TTC549 (cell line): ENCODE measurements around the gene EHF.
"Not testable (repeated sequence)": the region's sequence is repeated elsewhere in the genome, so short reads cannot be mapped to it uniquely, and the experiment has no call there.

ENCODE experiments used
- FAIRE-seq: peaks from 2 replicates; lab custom pipeline; 2012; peaks lifted over from hg19 to GRCh38; lab: Jason Lieb, UNC

EHF gene

GRCh38 chr11:34620820-34621792 is at the start of gene EHF:
Gene EHF, plus strand, starts transcription at chr11:34621093. Its CDS starts 21,538 bp downstream, at chr11:34642631.
- FAIRE-seq, result no peak

- FAIRE-seq, result no peak
These were observed 47.4 kb upstream of the EHF start for GRCh38 chr11:34573537-34573936.

- FAIRE-seq, result no peak
These were observed 45.6 kb upstream of the EHF start for GRCh38 chr11:34575261-34575660.

- FAIRE-seq, result no peak
These were observed 45.2 kb upstream of the EHF start for GRCh38 chr11:34575671-34576070.

DNA sequence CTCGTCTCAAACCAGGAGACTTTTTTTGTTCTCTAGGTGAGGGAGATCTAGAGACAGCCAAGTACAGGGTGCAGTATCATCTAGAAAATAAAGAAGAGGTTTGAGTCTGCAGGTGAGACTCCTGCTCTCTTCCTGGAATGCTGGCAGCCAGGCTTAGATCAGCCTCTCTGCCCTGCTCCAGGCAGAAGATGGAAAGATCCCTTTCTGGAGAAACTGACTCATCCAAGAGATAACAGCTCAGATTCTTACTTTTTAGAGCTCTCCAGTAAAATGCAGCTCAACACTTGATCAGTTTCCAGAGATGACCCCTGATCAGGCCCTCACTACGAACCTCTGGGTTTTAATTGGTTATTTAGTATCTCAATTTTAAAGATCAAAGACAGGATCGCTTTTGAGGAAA is 44.6 kb upstream of the EHF start:
- FAIRE-seq, result no peak

GRCh38 chr11:34583818-34584217 is 37.1 kb upstream of the EHF start:
- FAIRE-seq, result no peak

DNA sequence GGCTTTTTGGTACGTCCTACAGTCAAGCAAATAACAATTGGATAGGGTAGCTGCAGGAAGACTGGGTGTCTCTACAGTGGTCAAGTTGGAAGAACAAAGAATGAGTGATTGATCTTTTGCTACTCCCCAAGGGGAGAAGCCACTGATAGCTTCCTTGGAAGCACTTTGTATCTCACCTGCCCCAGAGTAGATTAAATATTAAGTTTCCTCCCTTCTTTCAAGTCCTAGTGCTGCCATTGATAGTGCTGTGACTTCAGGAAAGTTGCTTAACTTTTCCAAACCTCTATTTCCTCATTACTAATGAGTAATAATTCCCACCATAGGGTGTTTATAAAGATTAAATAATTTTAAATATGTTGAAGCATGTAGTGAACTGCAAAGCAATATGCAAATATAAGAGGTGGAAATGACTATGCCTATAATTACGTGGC is 35.6 kb upstream of the EHF start:
- FAIRE-seq, result no peak

DNA sequence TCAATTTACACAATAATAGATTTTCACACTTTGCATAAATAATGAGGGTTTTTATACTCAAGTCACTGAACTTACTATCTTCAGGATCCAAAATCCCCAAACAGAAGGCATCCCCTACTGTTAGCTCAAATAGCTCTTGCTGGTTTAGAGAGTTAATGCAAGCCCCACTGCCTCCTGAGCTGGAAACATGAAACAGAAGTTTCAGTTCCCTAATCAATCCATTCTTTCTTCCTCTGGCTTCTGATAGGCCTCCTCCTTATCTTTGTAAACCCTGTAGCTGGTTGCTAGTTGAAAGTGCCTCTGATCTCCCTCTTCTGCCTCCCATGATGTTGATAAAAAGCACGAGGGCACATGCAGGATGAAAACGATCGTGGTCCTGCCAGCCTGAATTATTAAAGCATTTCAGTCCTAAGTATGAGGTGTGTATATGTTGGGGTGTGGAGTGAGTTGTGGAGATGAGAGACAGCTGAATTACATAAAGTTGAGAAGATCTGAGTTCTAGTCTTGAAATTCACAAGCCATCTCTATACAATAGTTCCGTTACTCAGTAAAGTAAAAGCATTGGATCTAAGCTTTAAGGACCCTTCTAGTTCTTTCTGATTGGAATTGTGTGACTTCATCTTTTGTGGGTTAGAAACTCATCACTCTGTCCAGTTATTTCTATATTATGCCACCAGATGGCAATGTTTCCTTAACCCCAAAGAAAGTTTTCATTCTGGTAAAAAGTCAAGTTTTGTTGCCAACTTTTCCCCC is 35.0 kb upstream of the EHF start:
- FAIRE-seq, result peak; percentile 70

- FAIRE-seq, result no peak
These were observed 34.2 kb upstream of the EHF start for GRCh38 chr11:34586488-34587281.

DNA sequence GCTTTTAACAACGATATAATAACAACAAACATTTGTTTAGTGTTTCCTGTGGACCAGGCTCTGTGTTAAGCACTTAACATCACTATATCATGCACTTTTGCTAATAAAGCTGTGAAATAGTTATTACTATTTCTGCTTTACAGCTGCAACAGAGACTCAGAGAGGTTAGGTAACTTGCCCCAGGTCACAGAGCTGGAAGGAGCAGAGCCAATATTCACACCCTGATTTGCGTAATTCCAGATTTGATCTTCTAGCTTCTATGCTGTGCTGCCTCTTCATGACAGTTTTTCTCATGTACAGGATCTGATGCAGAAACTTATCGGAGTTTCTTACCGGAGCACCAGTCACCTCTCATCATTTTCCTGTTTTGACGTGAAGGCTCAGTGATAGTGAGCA is 33.6 kb upstream of the EHF start:
- no peak for FAIRE-seq

DNA sequence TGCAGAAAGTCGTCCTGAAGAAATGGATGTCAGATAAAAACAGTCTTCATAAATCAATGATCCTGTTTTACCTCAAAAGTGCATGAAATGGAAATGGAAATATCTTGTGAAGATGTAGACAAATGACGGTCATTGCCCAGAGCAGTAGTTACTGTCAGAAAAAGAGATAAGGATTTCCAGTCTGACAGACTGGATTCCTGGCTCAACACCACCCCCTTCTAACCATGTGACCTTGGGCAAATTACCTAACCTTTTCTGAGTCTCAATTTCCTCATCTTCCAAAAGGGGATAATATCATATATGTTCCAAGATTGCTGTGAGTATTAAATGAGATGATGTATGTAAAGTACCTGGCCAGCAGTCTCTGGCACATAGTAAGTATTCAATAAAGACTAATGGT is 32.9 kb upstream of the EHF start:
- FAIRE-seq, result no peak

DNA sequence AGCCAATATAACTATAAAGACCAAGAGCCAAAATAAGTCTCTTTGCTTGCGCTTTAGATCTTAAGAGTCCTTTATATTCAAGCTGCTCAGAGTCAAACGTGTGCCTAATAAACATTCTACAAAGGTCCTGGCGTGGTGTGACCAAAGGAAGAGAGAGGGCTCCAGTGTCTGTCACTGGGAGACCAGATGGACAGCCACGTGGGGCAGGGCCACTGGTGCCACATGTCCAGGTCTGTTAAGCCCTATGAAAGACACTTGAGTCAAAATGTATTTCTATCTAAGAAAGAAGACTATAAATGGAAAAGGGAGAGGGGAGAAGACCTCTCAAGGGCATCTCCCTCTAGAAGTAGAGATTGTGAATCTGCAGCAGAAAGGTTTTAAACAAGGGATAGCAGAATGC is 32.2 kb upstream of the EHF start:
- FAIRE-seq, result no peak

DNA sequence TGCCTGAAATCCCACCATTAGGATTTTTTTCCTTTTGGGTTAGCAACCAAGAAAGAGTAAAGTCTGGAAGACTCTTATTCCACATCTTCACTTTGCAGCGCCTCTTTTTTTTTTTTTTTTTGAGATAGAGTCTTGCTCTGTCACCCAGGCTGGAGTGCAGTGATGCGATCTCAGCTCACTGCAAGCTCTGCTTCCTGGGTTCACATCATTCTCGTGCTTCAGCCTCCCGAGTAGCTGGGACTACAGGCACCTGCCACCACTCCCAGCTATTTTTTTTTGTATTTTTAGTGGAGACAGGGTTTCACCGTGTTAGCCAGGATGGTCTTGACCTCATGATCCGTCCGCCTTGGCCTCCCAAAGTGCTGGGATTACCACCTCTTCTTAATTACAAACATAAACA is 31.7 kb upstream of the EHF start:
- not testable (repeated sequence) for FAIRE-seq

GRCh38 chr11:34593085-34593484 is 27.8 kb upstream of the EHF start:
- FAIRE-seq, result no peak

- no peak for FAIRE-seq
These were observed 26.3 kb upstream of the EHF start for GRCh38 chr11:34594603-34595002.

GRCh38 chr11:34595391-34595790 is 25.5 kb upstream of the EHF start:
- no peak for FAIRE-seq

DNA sequence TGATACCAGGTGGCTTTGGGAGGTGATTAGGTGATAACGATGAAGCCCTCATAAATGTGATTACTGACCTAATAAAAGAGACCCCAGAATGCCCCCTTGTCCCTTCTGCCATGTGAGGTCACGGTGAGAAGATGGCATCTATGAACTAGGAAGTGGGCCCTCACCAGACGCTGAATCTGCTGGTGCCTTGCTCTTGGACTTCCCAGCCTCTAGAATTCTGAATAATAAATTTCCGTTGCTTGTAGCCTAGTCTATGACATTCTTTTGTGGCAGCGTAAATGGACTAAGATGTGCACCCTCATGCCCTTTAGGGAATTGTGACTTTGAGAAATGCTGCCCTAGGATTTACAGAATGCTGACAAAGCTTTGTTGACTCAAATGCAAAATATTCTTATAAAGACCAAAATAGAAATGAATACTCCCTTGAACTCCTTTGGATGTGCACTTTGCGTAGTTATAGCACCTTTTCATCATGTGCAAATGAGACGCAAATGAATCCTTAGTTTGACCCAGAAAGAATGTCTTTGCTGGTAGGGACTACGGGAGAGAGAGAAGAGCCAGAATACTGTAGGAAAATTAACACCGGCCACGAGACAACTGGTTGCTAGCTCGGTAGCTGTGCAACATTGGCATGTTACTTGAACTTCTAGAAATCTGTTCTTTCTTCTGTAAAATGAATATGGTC is 24.8 kb upstream of the EHF start:
- FAIRE-seq, result no peak

- no peak for FAIRE-seq
These were observed 21.4 kb upstream of the EHF start for GRCh38 chr11:34599406-34599945.

- FAIRE-seq, result no peak
These were observed 20.4 kb upstream of the EHF start for GRCh38 chr11:34600339-34601084.

GRCh38 chr11:34601085-34601444 is 19.8 kb upstream of the EHF start:
- no peak for FAIRE-seq

DNA sequence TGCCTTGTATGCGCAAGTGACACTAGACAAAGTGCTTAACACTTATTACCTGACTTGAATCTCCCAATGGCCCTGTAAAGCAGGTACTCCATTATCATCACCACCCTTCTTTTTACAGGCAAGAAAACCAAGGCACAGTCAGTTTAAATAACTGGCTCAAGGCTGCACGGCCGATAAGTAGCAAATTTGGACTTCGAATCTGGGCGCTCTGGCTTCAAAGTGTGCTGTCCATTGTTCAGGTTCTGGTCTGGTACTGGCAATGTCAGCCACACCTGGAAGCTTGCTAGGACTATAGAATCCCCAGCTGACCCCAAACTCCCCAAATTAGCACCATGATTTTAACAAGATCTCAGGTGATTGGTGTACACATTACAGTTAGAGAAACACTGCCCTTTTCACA is 19.3 kb upstream of the EHF start:
- no peak for FAIRE-seq
